GM18507 (cell line): ENCODE data around the gene OTX1.

Experiments
- DNase-seq: peaks from one replicate; pipeline ENCODE4 v3.0.0; 2011; ENCODE audit warnings: low read depth; ENCODE audit not compliant: insufficient read length; ENCODE audit errors: extremely low spot score
- FAIRE-seq: peaks from 2 replicates; lab custom pipeline; 2011; peaks lifted over from hg19 to GRCh38; lab: Jason Lieb, UNC

Gene OTX1

GRCh38 chr2:63044362-63045327 is 6.0 kb upstream of the OTX1 start:
- no peak for DNase-seq

GRCh38 chr2:63046552-63046951 is 4.1 kb upstream of the OTX1 start:
- DNase-seq (no peak), FAIRE-seq (no peak)

More at GRCh38 chr2:63044362-63045327, 6.0 kb upstream of the OTX1 start:
- FAIRE-seq, result no peak

GRCh38 chr2:63046961-63047320 is 3.7 kb upstream of the OTX1 start:
- FAIRE-seq (no peak), DNase-seq (no peak)

GRCh38 chr2:63047321-63048279 is 3.0 kb upstream of the OTX1 start:
- FAIRE-seq (no peak), DNase-seq (no peak)

- DNase-seq (no peak), FAIRE-seq (no peak)
Observed at GRCh38 chr2:63048367-63049171, 2.1 kb upstream of the OTX1 start.

- DNase-seq, result no peak
- no peak for FAIRE-seq
Observed at GRCh38 chr2:63049211-63049969, 1.2 kb upstream of the OTX1 start.

- no peak for DNase-seq
- no peak for FAIRE-seq
Observed at GRCh38 chr2:63049970-63050333, 678 bp upstream of the OTX1 start.

GRCh38 chr2:63051042-63051794 is 588 bp downstream of the OTX1 start:
- FAIRE-seq, result no peak
- no peak for DNase-seq

- no peak for FAIRE-seq
- DNase-seq, result no peak
Observed at GRCh38 chr2:63051795-63052333, 1.2 kb downstream of the OTX1 start.

GRCh38 chr2:63052411-63053080 is 1.9 kb downstream of the OTX1 start:
- no peak for DNase-seq
- FAIRE-seq, result no peak

GRCh38 chr2:63053081-63053888 is 2.7 kb downstream of the OTX1 start:
- DNase-seq, result no peak
- FAIRE-seq, result no peak

GRCh38 chr2:63053889-63054602 is 3.4 kb downstream of the OTX1 start:
- no peak for FAIRE-seq
- DNase-seq, result no peak

GRCh38 chr2:63054841-63055225 is 4.2 kb downstream of the OTX1 start:
- FAIRE-seq, result no peak
- no peak for DNase-seq

- DNase-seq (no peak), FAIRE-seq (no peak)
Observed at GRCh38 chr2:63055226-63056106, 4.8 kb downstream of the OTX1 start.
